DND-41 (cell line): ENCODE results near the gene RBM23.

Source experiments
- ATAC-seq: fragments of 200-7000 bp; cut with Tn5 transposase; 3 replicates; pipeline ENCODE4 v1.9.1; 2021; ENCODE audit warnings: low read depth; ENCODE audit not compliant: insufficient read depth
- DNase-seq: peaks from one replicate; pipeline ENCODE4 v3.0.0-alpha.2; 2020
- H2AFZ ChIP-seq: 2 replicates; pipeline ENCODE4 v1.6.0; 2012; ENCODE audit warnings: low read depth, low read length
- H3K27ac ChIP-seq: 2 replicates; pipeline ENCODE4 v1.5.1; 2012; ENCODE audit warnings: low read length, inconsistent platforms
- H3K27me3 ChIP-seq: fragments of 200-600 bp; sonication (generic); 2 replicates; pipeline ENCODE4 v1.6.0; 2012; ENCODE audit warnings: low read length, mild to moderate bottlenecking, inconsistent platforms; ENCODE audit not compliant: insufficient read depth, poor library complexity
- H3K36me3 ChIP-seq: 2 replicates; pipeline ENCODE4 v1.5.1; 2012; ENCODE audit warnings: low read length, inconsistent platforms; ENCODE audit not compliant: insufficient read depth
- H3K4me1 ChIP-seq: 2 replicates; pipeline ENCODE4 v1.5.1; 2012; ENCODE audit warnings: mild to moderate bottlenecking, low read length; ENCODE audit not compliant: insufficient read depth
- H3K4me2 ChIP-seq: 2 replicates; pipeline ENCODE4 v1.6.0; 2012; ENCODE audit warnings: mild to moderate bottlenecking, moderate library complexity, low read length, inconsistent platforms; ENCODE audit not compliant: insufficient read depth
- H3K4me3 ChIP-seq, 2 experiments: fragments of 200-600 bp in 1 of 2; shearing (Covaris generic) in 1 of 2; 2 replicates each; pipeline ENCODE4 v1.5.1; 2012 to 2016; ENCODE audit warnings: inconsistent platforms in 2 of 2, low read length in 2 of 2, mild to moderate bottlenecking in 2 of 2, low read depth in 1 of 2, moderate library complexity in 1 of 2
- H3K79me2 ChIP-seq: 2 replicates; pipeline ENCODE4 v1.6.0; 2012; ENCODE audit warnings: low read length, inconsistent platforms; ENCODE audit not compliant: insufficient read depth
- H3K9ac ChIP-seq: 2 replicates; pipeline ENCODE4 v1.6.0; 2012; ENCODE audit warnings: low read depth, mild to moderate bottlenecking, inconsistent platforms, low read length, moderate library complexity
- H3K9me3 ChIP-seq: 2 replicates; pipeline ENCODE4 v1.5.1; 2012; ENCODE audit warnings: low read length, moderate library complexity, mild to moderate bottlenecking, inconsistent platforms; ENCODE audit not compliant: insufficient read depth, severe bottlenecking
- H4K20me1 ChIP-seq: 2 replicates; pipeline ENCODE4 v1.6.0; 2012; ENCODE audit warnings: low read length; ENCODE audit not compliant: insufficient read depth
- EZH2 ChIP-seq: IDR thresholded peaks from 3 replicates; pipeline ENCODE4 v1.6.1; 2012; ENCODE audit warnings: borderline replicate concordance, low read depth, mild to moderate bottlenecking, moderate library complexity, low read length, inconsistent platforms; ENCODE audit not compliant: severe bottlenecking
- TF ChIP-seq, protein P1 (sequence below): IDR thresholded peaks from 2 replicates; pipeline ENCODE4 v1.5.1; 2012; ENCODE audit warnings: borderline replicate concordance, low read length, moderate library complexity, mild to moderate bottlenecking; ENCODE audit not compliant: poor library complexity, severe bottlenecking; ENCODE audit errors: extremely low read depth

Gene RBM23

DNA sequence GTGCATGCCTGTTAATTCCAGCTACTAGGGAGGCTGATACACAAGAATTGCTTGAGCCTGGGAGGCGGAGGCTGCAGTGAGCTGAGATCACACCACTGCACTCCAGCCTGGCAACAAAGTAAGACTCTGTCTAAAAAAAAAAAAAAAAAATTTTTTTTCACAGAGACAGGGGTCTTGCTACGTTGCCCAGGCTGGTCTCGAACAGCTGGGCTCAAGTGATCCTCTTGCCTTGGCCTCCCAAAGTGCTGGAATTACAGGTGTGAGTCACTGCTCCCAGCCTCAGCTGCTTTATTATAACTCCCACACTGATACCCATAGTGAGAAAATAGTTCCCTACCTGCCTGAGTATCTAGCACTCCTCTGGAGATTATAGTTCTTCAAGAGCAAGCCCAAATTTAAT, 26.7 kb upstream of the RBM23 start:
- DNase-seq (no peak), ATAC-seq (no peak)
- Histone ChIP-seq H3K9me3 (no peaks in the 10 kb centered on the region), H3K27ac (no peak overlapping the region), H3K79me2 (no peaks in the 10 kb centered on the region), H3K4me1 (no peaks in the 10 kb centered on the region), H3K4me2 (no peak overlapping the region), H3K27me3 (no peaks in the 10 kb centered on the region), H3K36me3 (peaks cover 54% of the 10 kb centered on the region), H3K9ac (no peak overlapping the region), H4K20me1 (no peaks in the 10 kb centered on the region), H3K4me3 (no peak overlapping the region), H2AFZ (no peak overlapping the region)
- no peak for TF ChIP-seq EZH2
- TF ChIP-seq, protein P1, sequence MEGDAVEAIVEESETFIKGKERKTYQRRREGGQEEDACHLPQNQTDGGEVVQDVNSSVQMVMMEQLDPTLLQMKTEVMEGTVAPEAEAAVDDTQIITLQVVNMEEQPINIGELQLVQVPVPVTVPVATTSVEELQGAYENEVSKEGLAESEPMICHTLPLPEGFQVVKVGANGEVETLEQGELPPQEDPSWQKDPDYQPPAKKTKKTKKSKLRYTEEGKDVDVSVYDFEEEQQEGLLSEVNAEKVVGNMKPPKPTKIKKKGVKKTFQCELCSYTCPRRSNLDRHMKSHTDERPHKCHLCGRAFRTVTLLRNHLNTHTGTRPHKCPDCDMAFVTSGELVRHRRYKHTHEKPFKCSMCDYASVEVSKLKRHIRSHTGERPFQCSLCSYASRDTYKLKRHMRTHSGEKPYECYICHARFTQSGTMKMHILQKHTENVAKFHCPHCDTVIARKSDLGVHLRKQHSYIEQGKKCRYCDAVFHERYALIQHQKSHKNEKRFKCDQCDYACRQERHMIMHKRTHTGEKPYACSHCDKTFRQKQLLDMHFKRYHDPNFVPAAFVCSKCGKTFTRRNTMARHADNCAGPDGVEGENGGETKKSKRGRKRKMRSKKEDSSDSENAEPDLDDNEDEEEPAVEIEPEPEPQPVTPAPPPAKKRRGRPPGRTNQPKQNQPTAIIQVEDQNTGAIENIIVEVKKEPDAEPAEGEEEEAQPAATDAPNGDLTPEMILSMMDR: no peak

DNA sequence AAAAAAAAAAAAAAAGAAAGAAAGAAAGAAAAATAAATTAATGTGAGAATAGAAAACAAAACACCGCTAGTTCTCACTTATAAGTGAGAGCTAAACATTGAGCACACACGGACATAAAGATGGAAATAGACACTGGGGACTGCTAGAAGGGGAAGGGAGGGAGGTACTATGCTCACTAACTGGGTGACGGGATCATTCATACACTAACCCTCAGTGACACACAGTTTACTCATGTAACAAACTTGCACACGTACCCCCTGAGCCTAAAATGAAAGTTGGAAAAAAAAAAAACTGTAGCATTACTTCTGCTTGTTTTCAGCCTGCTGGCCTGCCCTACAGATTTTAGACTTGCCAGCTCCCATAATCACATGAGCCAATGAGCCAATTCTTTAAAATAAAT, 20.7 kb upstream of the RBM23 start:
- no peak for ATAC-seq
- Histone ChIP-seq H3K4me2 (no peak overlapping the region), H3K79me2 (no peaks in the 10 kb centered on the region), H3K36me3 (peaks cover 8% of the 10 kb centered on the region; the same call in 1 of the 2 replicates), H3K27me3 (no peaks in the 10 kb centered on the region), H3K9me3 (no peaks in the 10 kb centered on the region), H3K4me1 (no peaks in the 10 kb centered on the region), H3K27ac (no peak overlapping the region), H3K4me3 (no peak overlapping the region), H4K20me1 (no peaks in the 10 kb centered on the region), H3K9ac (no peak overlapping the region), H2AFZ (no peak overlapping the region)
- TF ChIP-seq, protein P1: no peak
- no peak for TF ChIP-seq EZH2
- no peak for DNase-seq

DNA sequence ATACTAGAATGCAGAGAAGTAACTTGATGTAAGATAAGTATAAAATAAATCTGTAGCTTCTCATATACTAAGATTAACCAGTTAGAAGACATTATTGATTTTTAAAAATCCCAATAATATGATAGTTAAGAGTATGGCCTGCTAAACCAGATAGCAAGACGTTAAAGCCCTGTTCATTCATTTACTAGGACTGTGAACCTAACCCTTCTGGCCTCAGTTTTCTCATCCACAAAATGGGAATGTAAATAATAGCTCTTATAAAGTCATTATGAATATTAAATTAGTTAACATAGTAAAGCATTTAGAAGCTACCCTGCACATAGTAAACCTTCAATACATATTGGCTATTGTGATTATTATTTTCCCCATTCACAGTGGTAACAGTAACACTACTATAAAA, 16.2 kb upstream of the RBM23 start:
- ATAC-seq: no peak
- DNase-seq: no peak

More for the DNA sequence above, 16.2 kb upstream of the RBM23 start:
- Histone ChIP-seq H3K79me2 (no peaks in the 10 kb centered on the region), H3K9me3 (no peaks in the 10 kb centered on the region), H3K4me1 (peaks cover 10% of the 10 kb centered on the region), H2AFZ (no peak overlapping the region), H3K27ac (no peak overlapping the region), H3K27me3 (no peaks in the 10 kb centered on the region), H3K9ac (no peak overlapping the region), H3K4me3 (no peak overlapping the region), H4K20me1 (no peaks in the 10 kb centered on the region), H3K36me3 (no peaks in the 10 kb centered on the region), H3K4me2 (no peak overlapping the region)
- TF ChIP-seq EZH2: no peak
- TF ChIP-seq, protein P1: no peak
